ENCODE results near the gene CACNB2.

DNA sequence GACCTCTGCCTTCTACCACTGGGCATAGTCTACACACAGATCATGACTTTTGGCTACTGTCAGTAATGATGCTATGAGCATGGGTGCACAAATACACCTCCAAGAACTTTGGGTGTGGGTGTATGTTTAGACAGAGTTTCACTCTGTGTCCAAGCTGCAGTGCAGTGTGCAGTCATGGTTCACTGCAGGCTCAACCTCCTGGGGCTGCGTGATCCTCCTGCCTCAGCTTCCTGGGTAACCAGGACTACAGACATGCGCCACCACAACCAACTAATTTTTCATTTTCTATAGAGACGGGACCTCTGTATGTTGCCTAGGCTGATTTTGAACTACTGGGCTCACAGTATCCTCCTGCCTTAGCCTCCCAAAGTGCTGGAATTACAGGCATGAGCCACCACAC is 316.8 kb downstream of the CACNB2 start:
- TF ChIP-seq, protein P1, sequence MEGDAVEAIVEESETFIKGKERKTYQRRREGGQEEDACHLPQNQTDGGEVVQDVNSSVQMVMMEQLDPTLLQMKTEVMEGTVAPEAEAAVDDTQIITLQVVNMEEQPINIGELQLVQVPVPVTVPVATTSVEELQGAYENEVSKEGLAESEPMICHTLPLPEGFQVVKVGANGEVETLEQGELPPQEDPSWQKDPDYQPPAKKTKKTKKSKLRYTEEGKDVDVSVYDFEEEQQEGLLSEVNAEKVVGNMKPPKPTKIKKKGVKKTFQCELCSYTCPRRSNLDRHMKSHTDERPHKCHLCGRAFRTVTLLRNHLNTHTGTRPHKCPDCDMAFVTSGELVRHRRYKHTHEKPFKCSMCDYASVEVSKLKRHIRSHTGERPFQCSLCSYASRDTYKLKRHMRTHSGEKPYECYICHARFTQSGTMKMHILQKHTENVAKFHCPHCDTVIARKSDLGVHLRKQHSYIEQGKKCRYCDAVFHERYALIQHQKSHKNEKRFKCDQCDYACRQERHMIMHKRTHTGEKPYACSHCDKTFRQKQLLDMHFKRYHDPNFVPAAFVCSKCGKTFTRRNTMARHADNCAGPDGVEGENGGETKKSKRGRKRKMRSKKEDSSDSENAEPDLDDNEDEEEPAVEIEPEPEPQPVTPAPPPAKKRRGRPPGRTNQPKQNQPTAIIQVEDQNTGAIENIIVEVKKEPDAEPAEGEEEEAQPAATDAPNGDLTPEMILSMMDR (IDR thresholded peaks at IDR 0.05), result no peak
- TF ChIP-seq POLR2A (IDR thresholded peaks at IDR 0.05), result no peak
